ENCODE results near the gene NUBPL. TPM values are rescaled to one million over a fixed set of nuclear protein-coding genes. Genes with fewer than 3 reads are reported as not detected.

The NUBPL gene
- total RNA-seq, 1 experiment from 2014 or later, result 9.8 TPM

Other genes with a start within 250 kb of the NUBPL start
- 21.6 and 31.6 TPM in 2 replicates for gene HEATR5A, start 140.9 kb upstream of the NUBPL start, total RNA-seq (2014; rRNA removed; shearing (Covaris generic))
- gene DTD2, start 103.9 kb upstream of the NUBPL start, total RNA-seq (2014; rRNA removed; shearing (Covaris generic)), result 23.7 and 29.9 TPM in 2 replicates
- not detected in 2 replicates for gene GPR33, start 73.4 kb upstream of the NUBPL start, total RNA-seq (2014; rRNA removed; shearing (Covaris generic))

Data from A172 (cell line).